ENCODE results near the gene SKIL.

DNA sequence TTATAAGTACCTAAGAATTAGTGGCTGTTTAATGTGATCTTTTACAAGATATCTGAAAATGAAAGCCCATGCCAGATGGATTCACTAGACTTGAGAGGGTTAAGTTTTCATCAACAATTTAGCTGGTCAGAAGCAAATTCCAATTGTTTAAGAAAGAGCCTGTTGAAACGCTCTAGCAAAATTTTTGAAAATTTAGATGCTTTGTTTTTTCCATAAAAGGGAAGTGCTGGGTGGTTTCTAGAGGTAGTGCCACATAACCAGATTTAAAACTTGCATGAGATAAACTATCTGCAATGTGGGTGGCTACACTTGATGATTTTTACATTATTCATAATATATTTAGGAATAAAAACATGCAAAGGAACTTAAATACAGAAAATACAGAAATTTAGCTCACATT is 48.5 kb upstream of the SKIL start:
- TF ChIP-seq, protein P1, sequence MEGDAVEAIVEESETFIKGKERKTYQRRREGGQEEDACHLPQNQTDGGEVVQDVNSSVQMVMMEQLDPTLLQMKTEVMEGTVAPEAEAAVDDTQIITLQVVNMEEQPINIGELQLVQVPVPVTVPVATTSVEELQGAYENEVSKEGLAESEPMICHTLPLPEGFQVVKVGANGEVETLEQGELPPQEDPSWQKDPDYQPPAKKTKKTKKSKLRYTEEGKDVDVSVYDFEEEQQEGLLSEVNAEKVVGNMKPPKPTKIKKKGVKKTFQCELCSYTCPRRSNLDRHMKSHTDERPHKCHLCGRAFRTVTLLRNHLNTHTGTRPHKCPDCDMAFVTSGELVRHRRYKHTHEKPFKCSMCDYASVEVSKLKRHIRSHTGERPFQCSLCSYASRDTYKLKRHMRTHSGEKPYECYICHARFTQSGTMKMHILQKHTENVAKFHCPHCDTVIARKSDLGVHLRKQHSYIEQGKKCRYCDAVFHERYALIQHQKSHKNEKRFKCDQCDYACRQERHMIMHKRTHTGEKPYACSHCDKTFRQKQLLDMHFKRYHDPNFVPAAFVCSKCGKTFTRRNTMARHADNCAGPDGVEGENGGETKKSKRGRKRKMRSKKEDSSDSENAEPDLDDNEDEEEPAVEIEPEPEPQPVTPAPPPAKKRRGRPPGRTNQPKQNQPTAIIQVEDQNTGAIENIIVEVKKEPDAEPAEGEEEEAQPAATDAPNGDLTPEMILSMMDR (IDR thresholded peaks at IDR 0.05; ENCODE audit: insufficient read depth, low read length), result no peak
- TF ChIP-seq POLR2AphosphoS5 (IDR thresholded peaks at IDR 0.05; ENCODE audit: low read depth) (no peak), GABPA (IDR thresholded peaks at IDR 0.05; ENCODE audit: low read depth) (no peak), SPI1 (IDR thresholded peaks at IDR 0.05; ENCODE audit: borderline replicate concordance, low read depth) (peak; percentile 69)
- TF ChIP-seq, protein P2, sequence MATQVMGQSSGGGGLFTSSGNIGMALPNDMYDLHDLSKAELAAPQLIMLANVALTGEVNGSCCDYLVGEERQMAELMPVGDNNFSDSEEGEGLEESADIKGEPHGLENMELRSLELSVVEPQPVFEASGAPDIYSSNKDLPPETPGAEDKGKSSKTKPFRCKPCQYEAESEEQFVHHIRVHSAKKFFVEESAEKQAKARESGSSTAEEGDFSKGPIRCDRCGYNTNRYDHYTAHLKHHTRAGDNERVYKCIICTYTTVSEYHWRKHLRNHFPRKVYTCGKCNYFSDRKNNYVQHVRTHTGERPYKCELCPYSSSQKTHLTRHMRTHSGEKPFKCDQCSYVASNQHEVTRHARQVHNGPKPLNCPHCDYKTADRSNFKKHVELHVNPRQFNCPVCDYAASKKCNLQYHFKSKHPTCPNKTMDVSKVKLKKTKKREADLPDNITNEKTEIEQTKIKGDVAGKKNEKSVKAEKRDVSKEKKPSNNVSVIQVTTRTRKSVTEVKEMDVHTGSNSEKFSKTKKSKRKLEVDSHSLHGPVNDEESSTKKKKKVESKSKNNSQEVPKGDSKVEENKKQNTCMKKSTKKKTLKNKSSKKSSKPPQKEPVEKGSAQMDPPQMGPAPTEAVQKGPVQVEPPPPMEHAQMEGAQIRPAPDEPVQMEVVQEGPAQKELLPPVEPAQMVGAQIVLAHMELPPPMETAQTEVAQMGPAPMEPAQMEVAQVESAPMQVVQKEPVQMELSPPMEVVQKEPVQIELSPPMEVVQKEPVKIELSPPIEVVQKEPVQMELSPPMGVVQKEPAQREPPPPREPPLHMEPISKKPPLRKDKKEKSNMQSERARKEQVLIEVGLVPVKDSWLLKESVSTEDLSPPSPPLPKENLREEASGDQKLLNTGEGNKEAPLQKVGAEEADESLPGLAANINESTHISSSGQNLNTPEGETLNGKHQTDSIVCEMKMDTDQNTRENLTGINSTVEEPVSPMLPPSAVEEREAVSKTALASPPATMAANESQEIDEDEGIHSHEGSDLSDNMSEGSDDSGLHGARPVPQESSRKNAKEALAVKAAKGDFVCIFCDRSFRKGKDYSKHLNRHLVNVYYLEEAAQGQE (IDR thresholded peaks at IDR 0.05; ENCODE audit: insufficient replicate concordance, low read depth), result no peak

Data from HL-60 (cell line).